Neural cell (in vitro differentiated cells): ENCODE data around the gene TXN2.

Experiments used
- CTCF ChIP-seq: fragments of 450-650 bp; IDR thresholded peaks from 2 replicates; pipeline ENCODE4 v1.5.1; 2014; ENCODE audit warnings: antibody characterized with exemption, mild to moderate bottlenecking, moderate library complexity; ENCODE audit not compliant: poor library complexity, severe bottlenecking
- MXI1 ChIP-seq: fragments of 450-650 bp; conservative IDR thresholded peaks from 2 replicates; pipeline ENCODE4 v1.6.1; 2014; ENCODE audit warnings: antibody characterized with exemption, mild to moderate bottlenecking; ENCODE audit not compliant: poor library complexity, severe bottlenecking

GRCh38 chr22:36475341-36475740, 6.1 kb downstream of the TXN2 start:
- TF ChIP-seq CTCF: no peak
- no peak for TF ChIP-seq MXI1
